Activated CD8-positive, alpha-beta memory T cell treated with anti-CD3 and anti-CD28 coated beads, Interleukin-2, amount 50 U/mL, for 24 hours (primary cell): ENCODE measurements around the gene SLC9A7.

ENCODE experiments used
- DNase-seq: peaks from one replicate; pipeline ENCODE4 v3.0.0-alpha.2; 2020; ENCODE audit errors: extremely low read depth

SLC9A7 gene

DNA sequence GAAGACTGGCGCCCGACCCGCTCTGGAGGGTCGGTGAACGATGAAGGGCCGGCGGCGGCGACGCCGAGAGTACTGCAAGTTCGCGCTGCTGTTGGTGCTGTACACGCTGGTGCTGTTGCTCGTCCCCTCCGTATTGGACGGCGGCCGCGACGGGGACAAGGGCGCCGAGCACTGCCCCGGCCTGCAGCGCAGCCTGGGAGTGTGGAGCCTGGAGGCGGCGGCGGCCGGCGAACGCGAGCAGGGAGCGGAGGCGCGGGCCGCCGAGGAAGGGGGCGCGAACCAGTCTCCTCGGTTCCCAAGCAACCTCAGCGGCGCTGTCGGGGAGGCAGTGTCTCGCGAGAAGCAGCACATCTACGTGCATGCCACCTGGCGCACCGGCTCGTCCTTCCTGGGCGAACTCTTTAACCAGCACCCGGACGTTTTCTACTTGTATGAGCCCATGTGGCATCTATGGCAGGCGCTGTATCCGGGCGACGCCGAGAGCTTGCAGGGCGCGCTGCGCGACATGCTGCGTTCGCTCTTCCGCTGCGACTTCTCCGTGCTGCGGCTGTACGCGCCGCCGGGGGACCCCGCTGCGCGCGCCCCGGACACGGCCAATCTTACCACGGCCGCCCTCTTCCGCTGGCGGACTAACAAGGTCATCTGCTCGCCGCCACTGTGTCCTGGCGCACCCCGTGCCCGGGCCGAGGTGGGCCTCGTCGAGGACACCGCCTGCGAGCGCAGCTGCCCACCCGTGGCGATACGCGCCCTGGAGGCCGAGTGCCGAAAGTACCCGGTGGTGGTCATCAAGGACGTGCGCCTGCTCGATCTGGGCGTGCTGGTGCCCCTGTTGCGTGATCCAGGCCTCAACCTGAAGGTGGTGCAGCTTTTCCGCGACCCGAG is 184.8 kb downstream of the SLC9A7 start:
- DNase-seq: no peak

DNA sequence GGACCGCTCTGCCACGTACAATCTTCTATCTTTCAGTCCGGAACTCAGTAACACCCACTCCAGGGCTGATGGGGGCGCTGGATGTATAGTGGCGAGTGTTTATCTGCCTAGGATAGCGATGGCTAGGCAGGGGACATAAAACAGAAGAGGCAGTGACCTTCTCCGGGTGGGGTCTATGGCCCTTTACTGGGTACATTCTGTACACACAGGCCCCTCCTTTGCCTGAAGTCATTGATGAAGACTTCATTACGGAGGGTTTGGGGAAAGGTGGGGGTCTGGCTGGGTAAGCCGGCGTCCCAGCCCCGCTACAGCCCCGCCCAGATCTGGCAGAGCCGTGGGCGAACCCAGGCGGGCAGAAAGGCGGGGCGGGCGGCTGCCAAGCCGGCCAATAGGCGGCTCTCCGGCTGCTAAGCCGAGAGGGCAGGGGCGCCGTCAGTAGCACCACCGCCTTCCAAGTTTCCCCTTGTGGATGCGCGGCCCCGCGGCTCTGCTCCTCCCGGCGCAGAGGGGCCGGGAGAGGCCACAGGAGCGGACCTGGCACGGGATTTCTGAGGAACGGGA is 185.5 kb downstream of the SLC9A7 start, which contains the start of gene CHST7:
Gene CHST7, plus strand, starts transcription at position 435 of the 561 bp plus-strand sequence. CDS start 167 bp downstream, outside the sequence.
- no peak for DNase-seq

DNA sequence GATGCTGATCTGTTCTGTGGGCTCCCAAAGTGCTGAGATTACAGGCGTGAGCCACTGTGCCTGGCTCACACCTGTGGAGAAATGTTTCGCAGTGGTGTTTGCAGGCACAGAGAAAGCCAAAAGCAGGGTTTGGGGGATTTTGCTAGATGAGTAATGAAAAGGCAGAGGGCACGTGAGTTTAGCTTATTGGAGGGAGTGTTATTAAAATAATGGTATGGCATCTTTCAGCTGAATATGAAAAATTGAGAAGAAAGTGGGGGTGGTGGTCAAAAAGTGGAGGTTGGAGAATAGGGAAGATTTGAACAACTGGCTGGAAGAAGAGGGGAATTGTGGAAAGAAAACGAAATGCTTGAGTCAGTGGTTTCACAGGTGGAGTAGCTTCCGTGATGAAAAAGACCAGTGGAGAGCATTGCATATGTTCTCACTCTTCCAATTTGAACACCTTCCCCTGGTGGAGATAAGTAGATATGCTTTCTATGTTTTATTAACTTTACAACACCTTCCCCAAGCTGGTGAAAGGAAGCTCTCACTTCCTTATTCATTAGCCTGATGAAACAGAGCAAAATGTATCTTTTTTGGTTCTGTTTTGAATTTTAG is 186.5 kb downstream of the SLC9A7 start:
- no peak for DNase-seq

DNA sequence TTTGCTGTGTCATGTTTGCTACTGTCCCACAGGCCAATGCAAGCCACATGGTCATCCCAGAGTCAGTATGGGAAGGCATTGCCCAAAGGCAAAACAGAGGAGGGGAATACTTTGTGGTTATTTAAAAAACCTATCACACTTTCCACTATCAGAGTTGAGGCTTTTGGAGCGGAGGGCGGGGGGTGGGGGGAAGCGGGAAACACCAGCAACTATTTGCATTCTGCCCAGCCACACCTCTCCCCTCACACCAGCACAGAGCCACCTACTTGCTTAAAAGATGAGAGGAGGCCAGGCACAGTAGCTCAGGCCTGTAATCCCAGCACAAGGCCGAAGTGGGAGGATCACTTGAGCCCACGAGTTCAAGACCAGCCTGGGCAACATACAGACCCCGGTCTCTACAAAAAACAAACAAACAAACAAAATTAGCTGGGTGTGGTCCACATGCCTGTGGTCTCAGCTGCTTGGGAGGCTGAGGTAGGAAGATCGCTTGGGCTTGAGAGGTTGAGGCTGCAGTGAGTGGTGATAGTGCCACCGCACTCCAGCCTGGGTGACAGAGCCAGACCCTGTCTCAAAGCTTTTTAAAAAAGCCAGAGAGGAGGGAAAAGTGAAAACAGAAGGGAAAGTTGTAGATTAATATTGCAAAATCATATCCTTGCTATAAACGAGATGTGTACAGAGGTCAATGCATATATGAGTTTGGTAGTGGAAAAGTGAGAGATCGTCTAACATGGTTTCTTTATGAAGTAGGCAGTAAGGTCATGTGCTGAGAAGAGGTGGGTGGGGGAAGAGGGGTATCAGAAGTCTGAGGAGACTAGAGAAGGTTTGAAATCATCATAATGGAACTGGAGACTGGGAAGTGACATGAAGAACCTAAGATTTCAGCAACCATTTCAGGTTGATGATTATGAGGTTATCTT is 187.2 kb downstream of the SLC9A7 start:
- DNase-seq: no peak

DNA sequence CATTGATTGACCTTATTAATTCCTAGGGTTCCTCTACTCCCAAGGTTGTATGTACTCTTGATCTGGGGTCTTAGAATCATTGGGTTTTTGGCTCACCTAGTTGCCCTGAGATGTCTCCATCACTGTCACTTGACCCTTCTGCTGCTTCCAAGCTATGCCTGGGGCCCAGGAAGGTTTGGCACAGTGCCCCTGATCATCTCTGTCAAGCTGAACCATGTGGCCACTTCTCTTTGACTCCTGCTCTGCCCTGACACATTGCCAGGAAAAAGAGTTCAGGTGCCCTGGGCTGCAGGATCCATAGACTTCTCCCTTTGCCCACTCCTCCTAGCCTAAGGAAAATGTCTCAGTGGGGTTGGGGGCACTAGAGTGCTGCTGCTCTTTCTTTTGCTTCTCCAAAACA is 189.3 kb downstream of the SLC9A7 start:
- DNase-seq: no peak

DNA sequence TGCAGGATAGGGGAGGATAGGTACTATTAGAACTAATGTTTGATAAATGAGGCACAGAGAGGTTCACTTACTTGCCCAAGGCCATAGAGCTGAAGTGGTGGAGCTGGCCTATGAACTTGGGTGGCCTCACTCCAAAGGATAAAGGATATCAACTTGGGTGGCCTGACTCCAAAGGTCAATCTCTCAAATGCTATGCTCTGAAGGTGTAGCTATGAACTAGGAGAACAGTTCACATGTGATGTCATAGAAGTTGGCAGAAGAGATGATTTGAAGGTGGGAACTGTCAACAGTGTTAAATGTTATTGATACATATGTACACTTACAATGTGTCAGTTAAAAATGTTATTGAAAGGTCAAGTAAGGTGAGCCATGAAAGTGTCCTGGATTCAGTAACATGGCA is 191.5 kb downstream of the SLC9A7 start:
- no peak for DNase-seq

DNA sequence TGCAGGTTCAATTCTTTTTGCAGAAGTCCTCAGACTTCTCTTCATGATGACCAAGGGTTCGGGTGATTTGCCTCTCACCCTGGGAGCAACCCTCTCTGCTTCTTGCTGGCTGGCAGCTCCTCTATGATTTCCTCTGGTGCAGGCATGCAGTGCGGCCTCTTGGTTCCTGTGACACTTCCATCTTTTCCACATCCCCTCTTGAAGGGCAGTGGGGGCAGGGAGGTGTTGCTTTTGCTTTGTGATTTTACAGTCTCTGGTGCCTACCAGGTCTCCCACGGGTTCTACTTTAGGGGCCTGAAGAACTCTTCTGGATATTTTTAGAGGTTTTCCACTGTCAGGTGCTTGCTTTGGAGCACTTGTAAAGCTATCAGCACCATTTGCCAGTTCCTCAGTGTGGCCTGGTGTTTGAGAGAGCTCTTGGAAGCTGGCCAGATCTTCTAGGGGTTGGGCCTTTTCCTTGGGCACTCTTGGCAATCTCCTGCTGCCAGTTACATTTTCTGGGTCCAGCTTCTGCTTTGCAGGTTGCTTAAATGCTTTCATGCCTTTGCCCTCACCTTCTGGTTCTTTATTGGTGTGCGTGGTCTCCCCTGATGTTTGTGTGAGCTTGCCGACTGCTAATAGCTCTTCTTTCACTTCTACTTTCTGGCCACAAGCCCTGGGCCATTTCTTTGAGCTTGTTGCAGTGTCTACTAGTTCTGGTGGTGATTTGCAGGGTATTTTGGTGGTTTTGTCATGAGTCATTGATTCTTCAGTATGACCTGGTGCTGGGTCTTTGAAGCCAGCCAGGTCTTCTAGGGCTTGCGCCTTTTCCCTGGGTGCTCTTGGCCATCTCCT is 196.9 kb downstream of the SLC9A7 start:
- no peak for DNase-seq

DNA sequence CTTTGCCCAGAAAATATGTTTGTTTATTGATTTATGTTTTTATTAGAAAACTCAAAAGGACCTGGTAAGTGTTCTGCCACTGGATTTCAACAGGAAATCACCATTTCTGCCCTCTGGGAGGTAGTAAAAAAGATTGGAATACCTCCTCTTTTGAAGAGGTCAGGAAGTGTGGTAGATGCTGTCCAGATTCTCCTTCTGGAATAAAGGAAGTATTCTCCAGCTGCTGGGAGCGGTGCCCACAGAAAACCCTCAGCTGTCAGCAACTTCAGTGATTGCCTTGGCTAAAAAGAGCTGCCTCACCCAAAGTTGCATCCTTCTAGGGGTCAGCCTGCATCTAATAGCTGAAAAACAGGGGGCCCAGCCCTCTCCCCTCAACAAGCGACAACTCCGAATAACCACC is 199.9 kb downstream of the SLC9A7 start:
- no peak for DNase-seq

DNA sequence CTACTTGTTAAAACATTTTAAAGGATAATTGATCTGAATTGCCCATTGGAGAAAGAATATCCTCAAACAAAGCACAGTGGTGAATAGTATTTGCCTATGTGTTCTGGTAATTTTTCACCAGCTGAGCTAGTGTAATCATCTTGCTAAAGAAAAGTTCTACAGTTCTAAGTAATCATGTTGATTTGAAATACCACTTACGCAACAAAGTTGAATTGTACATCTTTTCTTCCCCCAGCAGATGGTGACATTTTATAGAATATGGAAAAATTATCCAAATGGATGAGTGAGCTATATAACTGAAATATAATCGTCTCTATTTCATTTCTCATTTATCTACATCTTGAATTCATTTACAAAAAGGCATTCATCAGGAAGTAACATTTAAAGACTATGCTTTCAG is 204.0 kb downstream of the SLC9A7 start:
- DNase-seq: no peak

DNA sequence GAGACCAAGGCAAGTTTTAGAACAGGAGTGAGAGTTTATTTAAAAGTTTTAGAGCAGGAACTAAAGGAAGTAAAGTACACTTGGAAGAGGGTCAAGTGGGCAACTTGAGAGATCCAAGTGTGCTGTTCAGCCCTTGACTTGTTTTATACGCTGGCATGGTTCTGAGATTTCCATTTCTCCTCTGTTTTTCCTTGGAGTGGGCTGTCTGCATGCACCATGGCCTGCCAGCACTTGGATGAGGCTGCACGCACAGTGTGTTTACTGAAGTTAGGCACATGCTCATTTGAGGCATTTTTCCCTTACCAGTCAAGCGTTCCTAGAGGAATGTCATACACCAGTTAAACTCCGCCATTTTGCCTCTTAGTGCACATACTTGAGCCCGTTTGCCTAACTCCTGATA is 205.0 kb downstream of the SLC9A7 start:
- no peak for DNase-seq

DNA sequence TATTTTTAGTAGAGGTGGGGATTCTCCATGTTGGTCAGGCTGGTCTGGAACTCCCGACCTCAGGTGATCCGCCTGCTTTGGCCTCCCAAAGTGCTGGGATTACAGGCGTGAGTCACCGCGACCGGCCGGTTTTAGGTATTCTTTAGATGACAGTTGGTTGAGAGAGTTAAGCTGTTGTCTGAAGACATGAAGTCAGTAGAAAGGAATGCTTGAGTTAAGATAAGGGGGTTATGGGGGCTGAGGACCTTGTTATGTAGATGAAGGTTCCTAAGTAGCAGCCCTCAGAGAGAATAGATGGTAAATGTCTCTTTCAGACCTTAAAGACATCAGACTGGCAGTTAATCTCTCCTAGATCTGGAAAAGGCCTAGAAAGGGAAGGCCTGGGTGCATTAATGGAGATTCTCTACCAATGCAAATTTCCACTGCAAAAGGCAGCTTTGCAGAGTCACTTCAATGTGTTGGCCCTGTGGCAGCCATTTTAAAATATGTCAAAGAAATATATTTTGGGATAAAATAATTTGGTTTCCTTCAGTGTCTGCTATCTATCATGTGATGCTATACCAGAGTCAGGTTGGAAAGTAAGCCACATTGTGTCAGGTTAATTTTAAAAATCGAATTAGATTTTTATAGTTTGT is 207.3 kb downstream of the SLC9A7 start:
- no peak for DNase-seq

DNA sequence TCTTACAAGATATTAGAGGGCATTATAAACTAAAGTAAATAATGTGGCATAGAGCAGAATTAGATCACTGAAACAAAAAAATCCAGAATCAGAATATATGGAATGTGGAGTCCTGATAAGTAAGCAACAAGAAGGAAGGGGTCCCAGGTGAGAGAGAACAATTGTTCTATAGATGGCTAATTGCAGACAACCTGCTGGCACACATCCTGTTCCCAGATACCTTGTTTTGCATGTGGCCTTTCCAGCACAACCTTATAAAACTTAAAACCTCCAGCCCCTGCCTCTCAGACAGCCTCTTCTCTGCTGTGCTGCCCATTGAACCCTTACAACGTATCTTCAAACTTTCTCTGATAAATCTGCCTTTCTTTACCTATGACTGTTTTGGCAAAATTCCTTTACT is 209.0 kb downstream of the SLC9A7 start:
- DNase-seq: no peak
